ENCODE data around the gene MT1B.
A peak's percentile ranks its signal among the peaks of the same experiment; 100 is the strongest.

Gene MT1B

DNA sequence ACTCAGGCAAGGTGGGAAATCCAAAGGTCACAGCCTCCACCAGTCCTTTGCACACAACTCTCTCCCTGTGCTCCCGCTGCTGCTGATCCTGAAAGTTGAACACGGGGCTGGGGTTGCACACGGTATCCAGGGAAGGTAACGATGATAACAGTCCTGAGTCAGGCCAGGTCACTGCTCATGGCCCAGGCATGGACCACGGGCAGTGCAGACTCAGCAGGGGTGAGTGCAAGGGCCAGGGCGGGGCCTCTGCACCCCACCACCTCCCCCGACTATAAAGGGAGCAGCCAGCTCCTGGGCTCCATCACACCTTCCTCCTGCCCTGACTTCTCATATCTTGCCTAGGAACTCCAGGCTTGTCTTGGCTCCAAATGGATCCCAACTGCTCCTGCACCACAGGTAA lies at the start of gene MT1B:
Gene MT1B (plus strand): TSS at position 301 of the 400 bp plus-strand sequence. CDS start 68 bp downstream, at position 369.
- no peak for DNase-seq (ENCODE audit: low spot score)

DNA sequence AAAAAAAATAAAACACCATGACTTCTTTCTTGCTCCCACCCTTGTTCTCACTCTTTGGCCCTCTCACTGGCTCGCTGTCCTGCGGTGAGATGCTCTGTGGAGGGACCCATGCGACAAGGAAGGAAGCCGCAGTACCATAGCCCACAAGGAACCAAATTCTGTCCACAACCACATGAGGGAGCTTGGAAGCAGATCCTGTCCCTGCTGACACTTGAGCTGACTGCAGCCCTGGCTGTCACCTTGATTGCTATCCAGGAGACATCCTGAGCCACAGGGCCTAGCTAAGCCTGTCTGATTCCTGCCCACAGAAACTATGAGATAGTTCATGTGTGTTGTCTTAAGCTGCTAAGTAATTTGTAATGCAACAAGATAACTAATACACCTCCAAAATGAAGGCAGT lies 48.1 kb upstream of the MT1B start:
- DNase-seq (ENCODE audit: low spot score) = peak; percentile 45

DNA sequence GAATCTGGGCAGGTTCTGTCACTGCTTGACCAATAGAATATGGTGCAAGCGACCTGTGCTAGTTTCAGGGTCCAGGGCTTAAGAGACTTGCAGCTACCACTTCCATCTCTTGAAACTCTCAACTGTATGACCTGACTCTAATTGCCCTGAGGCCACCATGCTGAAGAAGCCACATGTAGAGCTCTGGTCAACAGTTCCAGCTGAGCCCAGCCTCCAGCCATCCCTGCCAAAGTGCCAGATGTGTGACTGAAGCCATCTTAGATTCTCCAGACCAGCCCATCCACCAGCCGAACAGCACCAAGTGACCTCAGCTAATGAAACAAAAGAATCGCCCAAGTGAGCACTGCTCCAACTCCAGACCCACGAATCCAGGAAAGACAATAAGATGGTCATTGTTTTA lies 46.7 kb upstream of the MT1B start:
- DNase-seq (ENCODE audit: low spot score) = no peak

DNA sequence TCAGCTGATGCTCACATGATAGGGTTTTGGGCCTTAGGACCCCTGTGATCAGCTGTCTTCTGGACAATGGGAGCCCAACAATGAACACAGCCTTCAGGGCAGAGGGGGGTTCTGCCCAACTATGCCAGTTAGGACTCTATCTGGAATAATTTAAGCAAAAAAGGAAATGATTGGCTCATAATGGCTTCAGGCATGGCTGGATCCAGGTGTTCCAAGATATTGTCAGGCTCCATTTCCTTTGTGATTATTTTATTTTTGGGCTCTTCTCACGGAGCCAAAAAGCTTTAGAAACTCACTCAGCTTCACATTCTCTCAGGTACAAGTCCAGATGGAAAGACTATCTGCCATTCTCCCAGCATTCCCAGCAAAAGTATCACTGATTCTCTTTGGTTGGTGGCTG lies 46.2 kb upstream of the MT1B start:
- DNase-seq (ENCODE audit: low spot score) = no peak

DNA sequence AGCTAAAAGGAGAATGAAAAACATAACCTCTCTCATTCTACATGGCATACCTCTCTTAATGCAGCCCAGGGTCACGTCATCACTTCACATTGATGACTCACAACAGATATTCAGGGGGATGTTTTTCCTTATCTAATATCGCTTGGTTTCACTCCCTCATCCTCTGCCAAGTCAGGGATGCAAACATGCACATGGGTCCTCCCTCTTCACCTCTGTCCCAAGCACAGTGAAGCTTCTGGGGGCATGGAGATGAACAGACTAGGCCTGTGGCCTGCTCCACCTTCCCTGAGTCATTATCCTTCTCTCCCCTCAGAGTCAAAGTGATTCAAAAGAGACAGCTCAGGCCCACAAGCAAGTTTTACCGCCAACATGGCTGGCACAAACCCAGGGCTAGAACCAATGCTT lies 45.6 kb upstream of the MT1B start:
- peak; percentile 53 for DNase-seq (ENCODE audit: low spot score)

DNA sequence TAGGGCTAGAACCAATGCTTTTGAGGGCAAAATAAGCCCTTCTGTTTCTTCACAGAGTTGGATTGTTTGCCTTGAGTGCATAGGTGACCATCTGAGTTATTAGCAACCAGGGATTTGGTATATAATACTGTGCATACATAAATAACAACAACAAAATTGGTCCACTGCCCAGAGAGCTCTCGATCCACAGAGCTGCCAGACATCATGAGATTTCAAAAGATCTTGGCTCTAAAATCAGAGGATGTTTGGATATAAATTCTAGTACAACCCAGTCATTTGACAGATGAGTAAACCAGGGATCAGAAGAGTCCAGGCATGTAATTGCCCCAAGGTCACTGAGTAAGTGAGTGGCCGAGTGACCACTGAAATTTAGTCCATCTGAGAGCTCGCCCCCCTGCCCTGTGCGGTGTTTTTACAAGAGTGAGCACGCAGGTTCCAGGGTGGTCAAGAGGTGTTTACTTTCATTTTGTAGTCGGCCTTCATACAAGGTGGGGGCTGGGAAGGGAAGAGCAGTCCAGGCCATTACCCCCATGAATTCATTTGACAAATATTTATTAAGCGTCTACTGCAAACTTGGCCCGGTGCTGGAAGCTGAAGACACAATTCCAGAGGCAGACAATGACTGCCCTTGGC lies 45.1 kb upstream of the MT1B start:
- peak; percentile 56 for DNase-seq (ENCODE audit: low spot score)

DNA sequence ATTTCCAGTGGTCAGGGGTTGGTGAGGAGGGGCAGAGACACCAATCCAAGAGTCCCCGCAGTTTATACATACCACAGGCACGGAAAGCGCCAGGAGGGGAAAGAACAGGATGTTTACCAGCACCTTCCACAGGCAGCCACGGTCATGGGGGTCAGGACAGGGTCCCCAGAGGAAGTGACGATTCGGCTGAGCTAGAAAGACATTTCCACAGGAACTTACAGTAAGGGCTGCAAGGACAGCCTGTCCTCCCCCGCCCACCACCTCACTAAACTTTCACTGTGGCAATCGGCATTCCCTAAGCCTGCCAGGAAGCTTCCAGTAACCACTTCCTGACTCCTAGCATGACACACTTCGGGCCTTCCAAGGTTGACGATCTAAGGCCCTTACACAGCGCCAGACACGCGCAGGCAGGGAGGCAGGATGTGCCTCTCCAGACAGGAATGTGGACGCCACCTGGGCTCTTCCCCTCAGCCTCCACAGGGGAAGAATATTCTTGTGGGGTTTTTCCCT lies 44.5 kb upstream of the MT1B start:
- DNase-seq (ENCODE audit: low spot score) = peak; percentile 89

DNA sequence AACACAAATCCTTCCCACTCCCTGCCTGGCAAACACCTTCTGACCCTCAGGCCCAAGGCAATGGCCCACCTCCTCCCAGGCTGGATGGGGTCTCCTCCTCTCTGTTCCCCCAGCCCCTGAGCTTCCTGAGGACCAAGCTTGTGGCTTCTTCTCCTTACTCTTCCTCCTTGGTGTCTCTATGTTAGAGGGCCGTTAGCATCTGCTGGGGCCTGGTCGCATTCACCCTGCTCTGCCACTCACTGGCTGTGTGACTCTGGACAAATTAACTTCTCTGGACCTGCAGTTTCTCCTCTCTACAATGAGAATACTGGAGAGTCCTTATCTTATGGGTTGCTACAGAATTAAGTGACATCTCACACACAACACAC lies 44.0 kb upstream of the MT1B start:
- DNase-seq (ENCODE audit: low spot score) = no peak

DNA sequence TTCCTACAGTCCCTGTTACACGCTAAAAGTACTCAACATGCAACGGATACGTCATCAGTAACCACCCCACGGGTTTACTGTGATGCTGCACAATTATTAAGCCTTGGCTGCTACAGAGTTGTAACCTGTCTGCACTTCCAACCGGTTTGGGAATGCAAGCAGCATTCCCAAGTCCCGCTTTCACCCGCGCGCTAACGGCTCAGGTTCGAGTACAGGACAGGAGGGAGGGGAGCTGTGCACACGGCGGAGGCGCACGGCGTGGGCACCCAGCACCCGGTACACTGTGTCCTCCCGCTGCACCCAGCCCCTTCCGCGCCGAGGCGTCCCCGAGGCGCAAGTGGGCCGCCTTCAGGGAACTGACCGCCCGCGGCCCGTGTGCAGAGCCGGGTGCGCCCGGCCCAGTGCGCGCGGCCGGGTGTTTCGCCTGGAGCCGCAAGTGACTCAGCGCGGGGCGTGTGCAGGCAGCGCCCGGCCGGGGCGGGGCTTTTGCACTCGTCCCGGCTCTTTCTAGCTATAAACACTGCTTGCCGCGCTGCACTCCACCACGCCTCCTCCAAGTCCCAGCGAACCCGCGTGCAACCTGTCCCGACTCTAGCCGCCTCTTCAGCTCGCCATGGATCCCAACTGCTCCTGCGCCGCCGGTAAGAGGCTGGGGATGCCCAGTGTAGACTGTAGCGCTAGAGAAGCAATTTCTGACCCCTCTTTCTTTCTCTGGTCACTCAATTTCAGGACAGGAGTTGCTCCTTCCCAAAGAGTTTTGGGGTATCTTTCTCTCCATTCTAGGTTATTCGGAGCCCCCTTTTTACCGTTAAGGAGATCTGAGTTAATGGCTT lies 43.4 kb upstream of the MT1B start, which contains the start of gene MT2A:
Gene MT2A (plus strand): TSS at position 542 of the 833 bp plus-strand sequence. CDS start 72 bp downstream, at position 614.
- peak; percentile 91 for DNase-seq (ENCODE audit: low spot score)

DNA sequence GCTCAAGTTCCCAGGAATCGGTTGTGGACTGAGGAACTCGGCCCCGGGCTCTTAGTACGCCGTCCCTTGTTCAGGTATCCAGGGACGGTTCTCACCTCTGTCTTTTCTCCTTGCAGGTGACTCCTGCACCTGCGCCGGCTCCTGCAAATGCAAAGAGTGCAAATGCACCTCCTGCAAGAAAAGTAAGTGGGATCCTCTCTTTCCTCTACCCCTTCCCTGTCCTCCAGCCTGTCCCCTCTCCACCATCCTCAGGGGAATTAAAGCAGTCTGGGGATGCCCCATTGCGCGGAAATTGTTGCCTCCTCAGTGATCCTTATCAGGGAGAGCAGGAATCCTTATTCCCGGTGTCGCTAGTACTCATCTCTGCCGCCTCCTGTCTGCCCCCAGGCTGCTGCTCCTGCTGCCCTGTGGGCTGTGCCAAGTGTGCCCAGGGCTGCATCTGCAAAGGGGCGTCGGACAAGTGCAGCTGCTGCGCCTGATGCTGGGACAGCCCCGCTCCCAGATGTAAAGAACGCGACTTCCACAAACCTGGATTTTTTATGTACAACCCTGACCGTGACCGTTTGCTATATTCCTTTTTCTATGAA lies 42.7 kb upstream of the MT1B start:
- no peak for DNase-seq (ENCODE audit: low spot score)

DNA sequence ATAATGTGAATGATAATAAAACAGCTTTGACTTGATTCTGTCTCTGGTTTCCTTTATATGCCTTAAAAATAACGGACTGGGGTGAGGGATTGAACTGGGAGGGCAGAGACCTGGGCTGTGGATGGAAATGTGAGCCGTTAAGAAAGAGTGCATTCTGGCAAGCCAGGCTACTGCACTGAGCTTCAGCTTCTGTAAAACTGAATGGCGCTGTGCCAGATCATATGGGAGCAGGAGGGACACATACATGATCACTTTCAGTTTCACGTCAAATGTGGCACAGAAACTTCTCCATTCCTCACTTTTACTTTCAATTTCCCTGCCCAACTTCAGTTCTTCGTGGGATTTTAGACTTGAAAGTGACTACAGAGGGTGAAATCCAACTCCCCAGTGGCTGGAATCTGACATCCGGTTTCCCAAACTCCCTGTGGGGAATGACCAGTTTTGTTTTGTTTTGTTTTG lies 42.2 kb upstream of the MT1B start:
- DNase-seq (ENCODE audit: low spot score) = peak; percentile 87

DNA sequence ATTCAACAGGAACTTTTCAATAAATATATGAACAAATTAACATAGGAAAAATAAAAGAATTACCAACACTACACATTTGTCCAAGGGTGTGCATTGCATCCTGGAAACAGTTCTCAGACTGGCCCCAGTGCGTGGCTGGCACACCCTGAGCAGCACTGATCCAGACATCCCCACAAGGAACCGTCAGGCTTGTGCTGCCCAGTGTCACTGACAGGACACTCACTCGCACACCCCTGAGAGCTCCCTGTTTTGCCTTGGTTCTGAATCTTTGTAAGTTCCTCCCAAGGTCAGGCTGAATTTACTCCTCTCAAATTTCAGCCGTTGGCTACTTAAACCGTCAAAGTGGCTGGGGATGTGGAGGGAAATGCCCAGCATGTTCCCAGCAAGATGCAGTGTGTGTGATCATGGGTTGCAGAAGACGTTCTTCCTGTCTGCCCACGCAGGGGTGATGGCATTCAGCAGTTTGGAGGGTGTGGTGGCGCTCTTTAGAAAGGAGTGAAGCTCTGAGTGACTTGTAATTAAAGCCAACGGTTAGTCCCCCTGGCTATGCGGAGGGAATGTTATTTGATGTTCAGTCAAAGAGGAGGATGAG lies 41.6 kb upstream of the MT1B start:
- no peak for DNase-seq (ENCODE audit: low spot score)

DNA sequence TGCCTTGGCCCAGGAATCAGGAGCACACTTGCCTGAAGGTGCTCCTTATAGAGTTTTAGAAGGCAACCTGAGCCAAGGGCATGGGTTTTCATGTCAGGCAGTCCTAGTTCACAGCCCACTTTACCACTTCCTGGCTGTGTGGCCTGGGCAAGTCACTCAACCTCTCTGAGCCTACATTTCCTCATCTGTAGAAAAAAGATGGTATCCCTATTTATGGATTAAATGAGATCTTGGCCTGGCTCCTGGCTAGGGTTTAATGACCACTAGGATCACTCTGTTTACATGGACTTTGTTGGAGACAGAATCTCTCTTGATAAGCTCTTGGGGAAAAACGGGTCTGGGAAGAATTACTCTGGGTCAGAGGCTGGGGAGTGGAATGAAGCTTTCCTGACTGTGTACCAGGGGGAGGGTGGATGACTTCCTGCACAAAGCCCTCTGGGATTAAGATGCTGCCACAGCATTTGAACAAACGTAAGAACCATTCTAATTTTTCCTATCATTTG lies 41.0 kb upstream of the MT1B start:
- DNase-seq (ENCODE audit: low spot score) = peak; percentile 58

DNA sequence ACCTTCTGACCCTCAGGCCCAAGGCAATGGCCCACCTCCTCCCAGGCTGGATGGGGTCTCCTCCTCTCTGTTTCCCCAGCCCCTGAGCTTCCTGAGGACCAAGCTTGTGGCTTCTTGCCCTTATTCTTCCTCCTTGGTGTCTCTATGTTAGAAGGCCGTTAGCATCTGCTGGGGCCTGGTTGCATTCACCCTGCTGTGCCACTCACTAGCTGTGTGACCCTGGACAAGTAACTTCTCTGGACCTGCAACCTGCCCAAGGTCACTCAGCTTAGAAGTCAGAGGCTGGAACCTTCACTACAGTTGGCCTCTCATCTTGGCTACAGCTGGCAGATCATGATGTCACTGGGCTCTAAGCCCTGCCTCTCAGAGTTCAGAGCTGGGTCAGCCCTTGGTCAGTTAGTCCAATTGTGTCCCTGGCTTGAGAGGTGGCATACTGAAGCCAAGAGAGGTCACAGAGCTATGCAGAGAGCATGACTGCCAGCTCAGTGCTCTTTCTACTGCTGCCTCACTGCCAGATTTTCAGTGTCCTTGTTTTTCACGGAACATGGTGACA lies 40.3 kb upstream of the MT1B start:
- DNase-seq (ENCODE audit: low spot score) = no peak

DNA sequence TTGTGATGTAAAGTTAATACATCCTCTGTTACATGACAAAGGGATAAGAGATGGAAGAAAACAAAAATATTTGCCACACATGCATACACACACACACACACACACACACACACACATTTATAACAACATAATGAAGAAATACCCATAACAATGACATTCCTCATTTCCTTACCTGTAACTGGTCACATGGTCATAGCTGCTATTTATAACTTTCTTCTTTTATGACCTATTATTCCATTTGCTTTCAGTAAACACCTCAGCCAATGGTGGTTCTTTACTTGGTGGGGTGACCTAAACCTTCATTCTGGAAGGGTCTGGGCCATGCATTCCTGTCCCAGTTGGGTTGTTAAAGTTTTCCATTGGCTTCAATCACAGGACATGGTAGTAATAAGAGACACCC lies 38.0 kb upstream of the MT1B start:
- no peak for DNase-seq (ENCODE audit: low spot score)

DNA sequence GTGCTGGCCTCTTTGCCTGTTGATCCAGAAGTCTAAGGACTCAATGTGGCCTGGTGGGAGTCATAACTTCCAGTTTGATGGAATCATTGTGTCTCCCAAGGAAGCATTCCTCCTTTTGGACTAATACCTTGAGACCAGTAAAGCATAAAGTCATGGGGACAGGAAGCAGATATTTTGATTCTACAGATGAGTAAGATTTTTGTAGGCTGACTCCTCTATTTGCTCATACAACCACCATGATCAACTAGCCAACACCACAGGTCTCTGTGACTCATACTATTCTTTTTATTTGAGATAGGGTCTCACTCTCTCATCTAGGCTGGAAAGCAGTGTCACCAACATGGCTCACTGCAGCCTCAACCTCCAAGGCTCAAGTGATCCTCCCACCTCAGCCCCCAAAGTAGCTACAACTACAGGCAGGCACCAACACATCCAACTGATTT lies 37.1 kb upstream of the MT1B start:
- peak; percentile 52 for DNase-seq (ENCODE audit: low spot score)

DNA sequence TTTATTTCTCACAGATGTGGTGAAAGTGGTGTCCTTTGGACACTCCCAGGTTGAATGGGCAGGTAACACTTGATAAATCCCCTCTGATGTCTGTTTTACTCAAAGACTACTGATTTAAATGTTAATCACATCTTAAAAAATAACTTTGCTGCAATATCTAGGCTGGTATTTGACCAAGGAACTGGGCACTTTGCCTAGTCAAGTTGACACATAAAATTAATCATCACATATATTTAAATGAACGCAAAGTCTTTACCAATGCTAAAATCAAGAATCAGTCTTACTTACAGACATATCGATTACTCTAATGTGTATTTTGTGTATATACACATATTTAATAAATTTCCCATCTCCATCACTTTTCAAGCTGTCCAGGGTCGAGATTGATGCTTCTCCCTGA lies 36.3 kb upstream of the MT1B start:
- DNase-seq (ENCODE audit: low spot score) = no peak

DNA sequence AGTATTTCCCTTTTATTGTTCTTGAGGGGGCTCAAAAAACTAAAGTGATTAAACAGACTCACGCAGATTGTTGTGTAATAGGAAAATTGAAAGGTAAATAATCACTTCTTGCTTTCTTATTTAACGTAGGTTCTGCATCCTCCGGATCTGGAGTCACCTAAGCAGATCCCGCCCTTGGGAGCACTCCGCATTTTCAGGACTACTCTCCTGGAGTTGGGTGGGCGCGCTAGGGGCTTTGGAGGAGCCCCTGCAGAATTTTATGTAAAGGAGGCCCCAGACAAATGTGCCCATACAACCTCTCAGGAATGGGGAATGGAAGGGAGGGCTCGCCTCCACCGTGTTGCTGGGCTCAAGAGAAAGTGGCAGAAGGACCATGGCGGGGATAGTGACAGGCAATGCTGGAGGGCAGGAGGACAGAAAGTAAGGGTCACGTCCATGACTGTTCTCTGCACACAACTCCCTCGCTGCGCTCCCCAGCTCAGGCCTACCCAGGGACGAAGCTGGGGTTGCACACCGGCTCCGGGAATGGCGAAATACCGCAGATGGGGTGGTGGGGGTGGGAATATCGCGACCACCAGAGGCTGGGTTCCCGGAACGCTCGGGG lies 35.0 kb upstream of the MT1B start:
- DNase-seq (ENCODE audit: low spot score) = no peak

DNA sequence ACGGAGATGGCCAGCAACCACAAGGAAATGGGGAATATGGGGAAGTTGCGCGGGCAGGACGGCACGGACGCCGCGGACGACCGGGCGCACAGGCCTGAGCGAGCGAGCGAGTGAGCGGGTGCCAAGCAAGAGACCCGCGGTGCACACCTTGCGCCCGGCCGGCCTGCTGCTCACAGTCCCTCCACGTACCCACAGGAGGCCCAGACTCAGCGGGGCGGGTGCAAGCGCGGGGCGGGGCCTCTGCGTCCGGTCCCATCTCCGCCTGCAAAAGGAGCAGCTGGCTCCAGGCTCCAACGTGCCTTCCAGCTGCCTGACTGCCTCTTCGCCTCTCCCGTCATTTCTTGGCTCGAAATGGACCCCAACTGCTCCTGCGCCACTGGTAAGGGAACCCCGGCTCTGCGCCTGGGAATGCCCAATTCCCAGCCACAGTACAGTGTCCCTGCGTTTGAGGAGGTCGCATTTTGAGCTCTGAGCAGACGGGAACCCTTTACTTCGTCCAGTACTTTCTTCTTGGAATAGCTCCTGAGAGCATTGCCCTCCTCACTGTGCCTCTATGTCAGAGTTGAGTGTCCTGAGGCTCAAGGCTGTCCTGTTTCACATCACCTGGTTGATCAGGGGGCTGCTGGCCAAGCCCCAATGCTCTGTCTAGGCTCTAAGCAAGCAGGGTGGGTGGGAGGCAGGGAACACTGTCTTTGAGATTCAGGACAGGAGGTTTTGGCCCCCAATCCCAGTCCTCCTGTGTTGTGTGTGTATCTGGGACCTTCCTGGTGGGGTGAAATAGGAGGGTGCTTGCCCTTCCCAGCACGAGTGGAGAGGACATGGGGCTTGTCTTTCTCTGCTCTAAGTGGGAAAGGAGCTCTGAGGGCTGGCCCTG lies 34.2 kb upstream of the MT1B start:
- DNase-seq (ENCODE audit: low spot score) = peak; percentile 67

DNA sequence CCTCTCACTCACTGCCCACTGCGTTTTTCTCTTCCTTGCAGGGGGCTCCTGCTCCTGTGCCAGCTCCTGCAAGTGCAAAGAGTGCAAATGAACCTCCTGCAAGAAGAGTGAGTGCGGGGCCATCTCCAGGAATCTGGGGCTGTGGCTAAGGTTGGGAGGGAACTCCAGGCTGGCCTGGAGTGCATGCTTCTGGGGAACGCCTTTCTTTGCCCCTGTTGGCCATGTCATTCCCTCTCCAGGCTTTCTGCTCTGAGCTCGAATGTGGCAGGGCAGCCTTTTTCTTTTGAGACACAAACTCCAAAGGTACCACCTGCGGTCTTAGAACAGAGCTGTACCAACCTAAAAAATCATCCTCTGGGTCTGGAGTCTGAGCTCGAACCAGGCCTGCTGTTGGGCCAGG lies 33.5 kb upstream of the MT1B start:
- DNase-seq (ENCODE audit: low spot score) = no peak

All from hepatic stellate cell (primary cell).